Loucy (cell line): ENCODE data around the gene MACIR.

ENCODE experiments used
- H2AFZ ChIP-seq: fragments of 200-600 bp; sonication (generic); 2 replicates; pipeline ENCODE4 v1.6.0; 2016; ENCODE audit warnings: antibody characterized with exemption, mild to moderate bottlenecking, low read length, moderate library complexity
- H3F3A ChIP-seq: fragments of 200-600 bp; 2 replicates; pipeline ENCODE4 v1.6.0; 2016; ENCODE audit warnings: antibody characterized with exemption, low read depth, mild to moderate bottlenecking
- H3K27me3 ChIP-seq: fragments of 200-600 bp; sonication (generic); 2 replicates; pipeline ENCODE4 v1.6.1; 2014; ENCODE audit warnings: low read length, mild to moderate bottlenecking; ENCODE audit not compliant: insufficient read depth, poor library complexity, severe bottlenecking
- H3K36me3 ChIP-seq: fragments of 200-600 bp; sonication (generic); 2 replicates; pipeline ENCODE4 v1.6.1; 2016; ENCODE audit warnings: low read length; ENCODE audit not compliant: insufficient read depth
- H3K4me1 ChIP-seq: fragments of 200-600 bp; sonication (generic); 2 replicates; pipeline ENCODE4 v1.5.1; 2014; ENCODE audit warnings: low read length, mild to moderate bottlenecking; ENCODE audit not compliant: insufficient read depth, poor library complexity, severe bottlenecking
- H3K4me2 ChIP-seq: fragments of 200-600 bp; sonication (generic); 2 replicates; pipeline ENCODE4 v1.6.0; 2014; ENCODE audit warnings: antibody characterized with exemption, low read length, low read depth, mild to moderate bottlenecking; ENCODE audit not compliant: poor library complexity, severe bottlenecking
- H3K4me3 ChIP-seq: fragments of 200-600 bp; sonication (generic); 2 replicates; pipeline ENCODE4 v1.5.1; 2014; ENCODE audit warnings: low read length, mild to moderate bottlenecking, mixed read lengths; ENCODE audit not compliant: poor library complexity, severe bottlenecking
- H3K79me2 ChIP-seq: fragments of 200-600 bp; sonication (generic); 2 replicates; pipeline ENCODE4 v1.6.1; 2014; ENCODE audit warnings: low read length; ENCODE audit not compliant: insufficient read depth
- H3K9ac ChIP-seq: fragments of 200-600 bp; sonication (generic); 2 replicates; pipeline ENCODE4 v1.6.0; 2014; ENCODE audit warnings: mild to moderate bottlenecking, low read depth, low read length, moderate library complexity; ENCODE audit not compliant: poor library complexity, severe bottlenecking
- H3K9me2 ChIP-seq: fragments of 200-600 bp; sonication (generic); replicated peaks from 2 replicates; pipeline ENCODE4 v1.6.1; 2016; ENCODE audit warnings: low read depth, low read length, mixed read lengths
- H3K9me3 ChIP-seq: fragments of 200-600 bp; sonication (generic); 2 replicates; pipeline ENCODE4 v1.6.1; 2014; ENCODE audit warnings: mild to moderate bottlenecking, antibody characterized with exemption, low read length, low read depth; ENCODE audit not compliant: insufficient read depth
- H4K20me1 ChIP-seq: fragments of 200-600 bp; sonication (generic); 2 replicates; pipeline ENCODE4 v1.6.0; 2014; ENCODE audit warnings: antibody characterized with exemption, low read length, mild to moderate bottlenecking; ENCODE audit not compliant: insufficient read depth, poor library complexity, severe bottlenecking
- CTCF ChIP-seq: fragments of 200-600 bp; sonication (generic); conservative IDR thresholded peaks from 2 replicates; pipeline ENCODE4 v1.5.1; 2014; ENCODE audit warnings: mild to moderate bottlenecking, antibody characterized with exemption, low read length
- EZH2phosphoT487 ChIP-seq: fragments of 200-600 bp; IDR thresholded peaks from 2 replicates; pipeline ENCODE4 v1.6.1; 2018; ENCODE audit warnings: antibody characterized with exemption, mild to moderate bottlenecking, moderate library complexity, borderline replicate concordance

The MACIR gene

DNA sequence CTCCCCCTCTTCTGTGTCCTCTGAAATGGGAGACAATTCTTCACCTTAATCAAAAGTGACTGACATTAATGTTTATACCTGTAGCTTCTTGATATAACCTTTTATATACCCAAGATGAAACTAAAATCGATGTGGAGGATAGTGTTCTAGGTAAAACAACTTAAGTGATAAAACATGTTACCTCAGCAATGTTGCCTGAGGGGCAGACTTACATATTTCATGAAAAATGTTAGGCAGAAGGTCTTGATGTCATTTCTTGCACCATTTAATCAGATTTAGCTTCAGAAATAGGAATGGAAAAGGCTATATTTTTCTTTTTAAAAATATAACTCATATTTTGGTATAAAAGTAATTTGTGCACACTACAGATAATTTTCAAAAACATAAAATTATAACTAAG is 22.7 kb upstream of the MACIR start:
- Histone ChIP-seq H3K4me1 (no peaks in the 10 kb centered on the region), H3K79me2 (no peaks in the 10 kb centered on the region)

GRCh38 chr5:103237778-103238177 is 20.8 kb upstream of the MACIR start:
- TF ChIP-seq CTCF (no peak), EZH2phosphoT487 (no peak)
- Histone ChIP-seq H4K20me1 (no peaks in the 10 kb centered on the region), H3K9ac (no peak overlapping the region)

More for the DNA sequence above, 22.7 kb upstream of the MACIR start:
- Histone ChIP-seq H3F3A (no peaks in the 10 kb centered on the region), H3K4me2 (no peak overlapping the region), H3K9ac (no peak overlapping the region), H3K4me3 (no peak overlapping the region), H4K20me1 (no peaks in the 10 kb centered on the region), H3K9me3 (no peaks in the 10 kb centered on the region), H3K27me3 (no peaks in the 10 kb centered on the region), H2AFZ (no peak overlapping the region), H3K36me3 (no peaks in the 10 kb centered on the region), H3K9me2 (no peaks in the 10 kb centered on the region)
- TF ChIP-seq CTCF (no peak), EZH2phosphoT487 (no peak)

DNA sequence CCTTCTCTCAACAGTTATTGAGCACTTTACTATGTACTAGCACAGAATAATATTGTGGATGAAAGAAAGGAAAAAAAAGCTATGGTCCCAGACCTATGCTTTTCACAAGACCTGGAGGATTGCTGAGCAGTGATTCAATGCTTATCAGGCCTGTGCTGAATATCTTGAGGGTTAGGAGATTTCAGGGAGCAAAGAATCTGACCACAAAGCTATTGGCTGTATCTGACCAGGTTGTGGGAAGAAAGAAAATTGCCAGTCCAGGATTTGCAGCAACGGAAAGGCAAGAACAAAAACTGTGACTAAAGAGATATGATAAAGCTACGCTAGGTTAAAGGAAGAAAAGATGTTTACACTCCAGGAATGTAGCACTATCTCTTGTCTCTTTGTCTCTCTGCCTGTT is 14.9 kb upstream of the MACIR start:
- Histone ChIP-seq H3K4me2 (no peak overlapping the region), H3K27me3 (no peaks in the 10 kb centered on the region), H3F3A (no peaks in the 10 kb centered on the region), H3K9me2 (no peaks in the 10 kb centered on the region), H3K9me3 (no peaks in the 10 kb centered on the region), H3K9ac (no peak overlapping the region), H3K4me1 (no peaks in the 10 kb centered on the region), H3K36me3 (no peaks in the 10 kb centered on the region), H3K4me3 (no peak overlapping the region), H4K20me1 (no peaks in the 10 kb centered on the region), H3K79me2 (no peaks in the 10 kb centered on the region), H2AFZ (no peak overlapping the region)
- TF ChIP-seq EZH2phosphoT487 = no peak
- no peak for TF ChIP-seq CTCF

More at GRCh38 chr5:103237778-103238177, 20.8 kb upstream of the MACIR start:
- no peak overlapping the region for H3K4me3 ChIP-seq
- no peaks in the 10 kb centered on the region for H3K4me1 ChIP-seq
- no peaks in the 10 kb centered on the region for H3K36me3 ChIP-seq
- H3K27me3 ChIP-seq = no peaks in the 10 kb centered on the region
- H3F3A ChIP-seq = no peaks in the 10 kb centered on the region
- no peaks in the 10 kb centered on the region for H3K79me2 ChIP-seq
- no peak overlapping the region for H3K4me2 ChIP-seq
- H3K9me2 ChIP-seq = no peaks in the 10 kb centered on the region
- H2AFZ ChIP-seq = no peak overlapping the region
- H3K9me3 ChIP-seq = no peaks in the 10 kb centered on the region
